Testis (tissue), 2 donors: Measurements from ENCODE around the gene KY.

Experiments
- CTCF ChIP-seq, 3 experiments: fragments of 450-650 bp in 2 of 3; fragments of 200-600 bp in 1 of 3; sonication (generic) in 1 of 3; IDR thresholded peaks; one replicate each; pipeline ENCODE4 v1.5.1; 2016 to 2019; ENCODE audit warnings: antibody characterized with exemption in 3 of 3, mild to moderate bottlenecking in 2 of 3, moderate library complexity in 1 of 3
- POLR2A ChIP-seq: fragments of 450-650 bp; IDR thresholded peaks from one replicate; pipeline ENCODE4 v1.6.1; 2017; ENCODE audit warnings: antibody characterized with exemption, mild to moderate bottlenecking, moderate library complexity

GRCh38 chr3:134603956-134604355, 46.9 kb downstream of the KY start:
- TF ChIP-seq CTCF (IDR thresholded peaks at IDR 0.05) = no peak
- no peak for TF ChIP-seq POLR2A
